Measurements from ENCODE around the gene KNL1.

- TF ChIP-seq POLR2A (IDR thresholded peaks at IDR 0.05), result no peak
- no peak for TF ChIP-seq CTCF (IDR thresholded peaks at IDR 0.05)
Measured at GRCh38 chr15:40584191-40584590, 9.9 kb upstream of the KNL1 start.
